OCI-LY3 (cell line): ENCODE measurements around the gene TDRD7.
A peak's percentile ranks its signal among the peaks of the same experiment; 100 is the strongest.

Experiments
- H2AFZ ChIP-seq: fragments of 200-600, 300-600 bp; shearing (Covaris generic); 2 replicates; pipeline ENCODE4 v1.6.0; 2014; ENCODE audit warnings: antibody characterized with exemption, low read depth, low read length
- H3K27ac ChIP-seq: fragments of 200-600, 300-600 bp; sonication (generic); 2 replicates; pipeline ENCODE4 v1.5.1; 2014; ENCODE audit warnings: mild to moderate bottlenecking, low read length, moderate library complexity, mixed read lengths
- H3K27me3 ChIP-seq: fragments of 200-600, 300-600 bp; sonication (generic); 2 replicates; pipeline ENCODE4 v1.6.1; 2014; ENCODE audit warnings: low read depth, low read length, mixed read lengths
- H3K36me3 ChIP-seq: fragments of 200-600, 300-600 bp; sonication (generic); replicated peaks from 2 replicates; pipeline ENCODE3; 2014; ENCODE audit warnings: low read depth, low read length, mixed read lengths
- H3K4me1 ChIP-seq: fragments of 300-600, 200-600 bp; sonication (generic); 2 replicates; pipeline ENCODE4 v1.6.1; 2014; ENCODE audit warnings: low read length, mixed read lengths
- H3K4me2 ChIP-seq: fragments of 200-600, 300-600 bp; sonication (generic); 2 replicates; pipeline ENCODE4 v1.6.1; 2014; ENCODE audit warnings: low read length, mixed read lengths
- H3K4me3 ChIP-seq: fragments of 300-600, 200-600 bp; sonication (generic); 2 replicates; pipeline ENCODE4 v1.5.1; 2014; ENCODE audit warnings: antibody characterized with exemption, mild to moderate bottlenecking, low read length, moderate library complexity
- H3K79me2 ChIP-seq: fragments of 300-600, 200-600 bp; shearing (Covaris generic); 2 replicates; pipeline ENCODE4 v1.6.1; 2014; ENCODE audit warnings: mild to moderate bottlenecking, low read length, mixed read lengths
- H3K9ac ChIP-seq: fragments of 300-600, 200-600 bp; shearing (Covaris generic); 2 replicates; pipeline ENCODE4 v1.6.0; 2014; ENCODE audit warnings: mild to moderate bottlenecking, low read length, moderate library complexity
- H3K9me3 ChIP-seq: fragments of 200-600, 300-600 bp; shearing (Covaris generic); 2 replicates; pipeline ENCODE4 v1.6.1; 2014; ENCODE audit warnings: low read length, mixed read lengths; ENCODE audit not compliant: insufficient read depth
- H4K20me1 ChIP-seq: fragments of 200-600, 300-600 bp; sonication (generic); 2 replicates; pipeline ENCODE4 v1.6.1; 2016; ENCODE audit warnings: low read length, mixed read lengths; ENCODE audit not compliant: insufficient read depth
- CTCF ChIP-seq: fragments of 200-600, 300-600 bp; sonication (generic); IDR thresholded peaks from 2 replicates; pipeline ENCODE4 v1.5.1; 2014; ENCODE audit warnings: antibody characterized with exemption, low read length, low read depth
- EZH2phosphoT487 ChIP-seq: fragments of 200-600 bp; shearing (Covaris generic); IDR thresholded peaks from 2 replicates; pipeline ENCODE4 v1.6.1; 2018; ENCODE audit warnings: antibody characterized with exemption, mixed run types, low read depth

TDRD7 gene

GRCh38 chr9:97367729-97368128 lies 44.2 kb upstream of the TDRD7 start:
- H4K20me1 ChIP-seq = no peaks in the 10 kb centered on the region
- H3K4me2 ChIP-seq = peak overlapping the region; percentile 23; the same call in 1 of the 2 replicates
- no peaks in the 10 kb centered on the region for H3K27me3 ChIP-seq
- H3K27ac ChIP-seq = no peak overlapping the region
- H3K4me1 ChIP-seq = peaks cover 31% of the 10 kb centered on the region
- no peak overlapping the region for H3K9ac ChIP-seq
- no peaks in the 10 kb centered on the region for H3K79me2 ChIP-seq
- no peak overlapping the region for H2AFZ ChIP-seq
- peaks cover 7% of the 10 kb centered on the region; the same call in 1 of the 2 replicates for H3K9me3 ChIP-seq
- TF ChIP-seq EZH2phosphoT487 = no peak
- TF ChIP-seq CTCF = no peak
- no peak overlapping the region for H3K4me3 ChIP-seq
- H3K36me3 ChIP-seq = peaks cover 5% of the 10 kb centered on the region

GRCh38 chr9:97368964-97369363 lies 42.9 kb upstream of the TDRD7 start:
- Histone ChIP-seq H3K79me2 (no peaks in the 10 kb centered on the region), H3K4me3 (no peak overlapping the region), H3K27me3 (no peaks in the 10 kb centered on the region), H4K20me1 (no peaks in the 10 kb centered on the region), H3K9ac (no peak overlapping the region), H3K36me3 (peaks cover 5% of the 10 kb centered on the region), H3K9me3 (peaks cover 7% of the 10 kb centered on the region; the same call in 1 of the 2 replicates), H3K27ac (no peak overlapping the region), H3K4me2 (no peak overlapping the region), H2AFZ (no peak overlapping the region), H3K4me1 (peaks cover 19% of the 10 kb centered on the region)
- no peak for TF ChIP-seq CTCF
- TF ChIP-seq EZH2phosphoT487 = no peak

DNA sequence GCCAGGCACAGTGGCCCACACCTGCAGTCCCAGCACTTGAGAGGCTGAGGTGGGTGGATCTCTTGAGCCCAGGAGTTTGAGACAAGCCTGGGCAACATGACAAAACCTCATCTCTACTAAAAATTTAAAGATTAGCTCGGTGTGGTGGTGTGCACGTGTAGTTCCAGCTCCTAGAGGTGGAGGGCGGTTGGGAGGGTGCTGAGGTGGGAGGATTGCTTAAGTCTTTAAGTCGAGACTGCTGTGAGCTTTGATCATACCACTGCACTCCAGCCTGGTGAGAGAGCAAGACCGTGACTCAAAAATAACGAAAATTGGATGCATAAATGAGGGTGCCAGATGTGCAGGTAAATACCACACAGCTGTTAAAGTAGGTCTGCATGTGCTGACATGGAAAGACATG lies 39.3 kb upstream of the TDRD7 start:
- Histone ChIP-seq H3K36me3 (peaks cover 5% of the 10 kb centered on the region), H3K79me2 (no peaks in the 10 kb centered on the region), H3K4me3 (no peak overlapping the region), H3K4me1 (peaks cover 4% of the 10 kb centered on the region), H3K27me3 (no peaks in the 10 kb centered on the region), H3K9ac (no peak overlapping the region), H4K20me1 (no peaks in the 10 kb centered on the region), H2AFZ (no peak overlapping the region), H3K4me2 (no peak overlapping the region), H3K27ac (no peak overlapping the region), H3K9me3 (peaks cover 7% of the 10 kb centered on the region; the same call in 1 of the 2 replicates)
- no peak for TF ChIP-seq EZH2phosphoT487
- TF ChIP-seq CTCF = no peak

DNA sequence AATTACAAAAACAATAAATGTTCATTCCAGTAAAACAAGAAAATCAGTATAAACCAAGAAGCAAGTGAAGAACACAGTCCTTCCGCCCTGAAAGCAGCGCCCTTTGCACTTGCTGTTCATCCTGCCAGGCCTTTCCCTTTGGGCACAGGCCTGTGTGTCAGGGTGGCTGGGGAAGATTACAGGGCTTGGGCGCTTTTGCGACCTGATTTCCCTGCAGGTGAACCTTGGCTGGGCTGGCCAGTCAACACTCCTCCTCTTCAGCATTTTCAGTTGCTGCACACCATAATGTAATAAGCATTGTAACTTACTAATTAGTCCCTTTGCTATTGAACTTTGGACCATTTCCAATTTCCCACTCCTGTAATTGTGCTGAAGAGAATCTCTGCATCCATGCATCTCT lies 38.6 kb upstream of the TDRD7 start:
- Histone ChIP-seq H3K79me2 (no peaks in the 10 kb centered on the region), H3K4me3 (no peak overlapping the region), H3K9me3 (peaks cover 5% of the 10 kb centered on the region; the same call in 1 of the 2 replicates), H3K27ac (no peak overlapping the region), H4K20me1 (no peaks in the 10 kb centered on the region), H3K4me2 (no peak overlapping the region), H3K27me3 (no peaks in the 10 kb centered on the region), H2AFZ (no peak overlapping the region), H3K9ac (no peak overlapping the region), H3K36me3 (peaks cover 4% of the 10 kb centered on the region), H3K4me1 (no peaks in the 10 kb centered on the region)
- no peak for TF ChIP-seq CTCF
- TF ChIP-seq EZH2phosphoT487 = no peak
